ENCODE data around the gene MYOM3.

Gene MYOM3

DNA sequence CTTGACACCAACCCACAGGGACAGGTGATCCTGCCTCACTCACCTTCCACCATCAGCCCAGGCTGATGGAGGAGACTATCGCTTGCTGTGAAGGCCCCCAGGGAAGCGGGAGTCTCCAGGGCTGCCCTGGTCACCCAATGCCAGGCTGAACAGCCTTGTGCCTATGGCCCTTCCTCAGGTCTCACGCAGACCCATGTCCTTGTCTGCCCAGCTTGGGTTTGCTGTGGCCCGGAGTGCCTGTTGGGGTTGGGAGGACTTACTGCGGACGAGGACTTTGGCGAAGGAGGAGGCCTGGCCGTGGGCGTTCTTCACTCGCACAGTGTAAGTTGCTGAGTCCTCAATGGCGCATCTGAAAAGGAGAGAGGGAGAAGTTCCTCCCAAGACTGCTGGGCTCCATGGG lies 14.3 kb downstream of the MYOM3 start:
- Histone ChIP-seq H2AFZ (ENCODE audit: low read depth, low read length) (no peak overlapping the region), H3K27ac (ENCODE audit: low read length) (no peak overlapping the region), H3K79me2 (ENCODE audit: low read length) (no peaks in the 10 kb centered on the region), H3K36me3 (replicated peaks; ENCODE audit: low read depth, low read length) (no peaks in the 10 kb centered on the region), H4K20me1 (ENCODE audit: insufficient read depth, low read length) (no peaks in the 10 kb centered on the region), H3K4me1 (ENCODE audit: low read length) (no peaks in the 10 kb centered on the region), H3K4me3 (ENCODE audit: low read length) (no peak overlapping the region), H3K4me2 (ENCODE audit: low read length) (no peak overlapping the region), H3K9ac (ENCODE audit: low read length) (no peak overlapping the region), H3K9me3 (ENCODE audit: insufficient read depth, low read length) (no peaks in the 10 kb centered on the region), H3K27me3 (ENCODE audit: low read depth, low read length) (no peaks in the 10 kb centered on the region)
- TF ChIP-seq EZH2phosphoT487 (IDR thresholded peaks at IDR 0.05; ENCODE audit: low read depth), result no peak
- TF ChIP-seq, protein P1, sequence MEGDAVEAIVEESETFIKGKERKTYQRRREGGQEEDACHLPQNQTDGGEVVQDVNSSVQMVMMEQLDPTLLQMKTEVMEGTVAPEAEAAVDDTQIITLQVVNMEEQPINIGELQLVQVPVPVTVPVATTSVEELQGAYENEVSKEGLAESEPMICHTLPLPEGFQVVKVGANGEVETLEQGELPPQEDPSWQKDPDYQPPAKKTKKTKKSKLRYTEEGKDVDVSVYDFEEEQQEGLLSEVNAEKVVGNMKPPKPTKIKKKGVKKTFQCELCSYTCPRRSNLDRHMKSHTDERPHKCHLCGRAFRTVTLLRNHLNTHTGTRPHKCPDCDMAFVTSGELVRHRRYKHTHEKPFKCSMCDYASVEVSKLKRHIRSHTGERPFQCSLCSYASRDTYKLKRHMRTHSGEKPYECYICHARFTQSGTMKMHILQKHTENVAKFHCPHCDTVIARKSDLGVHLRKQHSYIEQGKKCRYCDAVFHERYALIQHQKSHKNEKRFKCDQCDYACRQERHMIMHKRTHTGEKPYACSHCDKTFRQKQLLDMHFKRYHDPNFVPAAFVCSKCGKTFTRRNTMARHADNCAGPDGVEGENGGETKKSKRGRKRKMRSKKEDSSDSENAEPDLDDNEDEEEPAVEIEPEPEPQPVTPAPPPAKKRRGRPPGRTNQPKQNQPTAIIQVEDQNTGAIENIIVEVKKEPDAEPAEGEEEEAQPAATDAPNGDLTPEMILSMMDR (IDR thresholded peaks at IDR 0.05; ENCODE audit: low read depth, low read length), result no peak

DNA sequence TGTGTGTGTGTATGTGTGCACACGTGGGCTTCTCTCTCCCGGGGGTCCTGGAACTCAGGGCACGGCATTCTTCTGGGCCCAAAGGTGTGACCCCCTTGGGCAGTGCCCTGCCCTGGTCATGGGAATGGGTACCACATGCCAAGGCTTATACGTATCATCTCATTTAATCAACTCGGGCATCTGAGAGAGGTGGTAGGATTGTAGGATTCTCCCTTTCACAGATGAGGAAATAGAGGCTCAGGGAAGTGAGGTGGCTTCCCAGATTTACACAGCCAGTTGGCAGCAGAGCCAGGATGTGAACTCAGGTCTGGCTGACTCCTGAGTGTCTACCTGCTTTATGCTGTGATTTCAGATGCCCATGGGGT lies 15.2 kb downstream of the MYOM3 start:
- TF ChIP-seq, protein P1 (IDR thresholded peaks at IDR 0.05; ENCODE audit: low read depth, low read length), result no peak
- TF ChIP-seq EZH2phosphoT487 (IDR thresholded peaks at IDR 0.05; ENCODE audit: low read depth), result no peak
- no peak overlapping the region for H3K9ac ChIP-seq (ENCODE audit: low read length)
- H3K27me3 ChIP-seq (ENCODE audit: low read depth, low read length), result no peaks in the 10 kb centered on the region
- H2AFZ ChIP-seq (ENCODE audit: low read depth, low read length), result no peak overlapping the region
- no peaks in the 10 kb centered on the region for H3K79me2 ChIP-seq (ENCODE audit: low read length)
- H3K4me2 ChIP-seq (ENCODE audit: low read length), result no peak overlapping the region
- H3K4me1 ChIP-seq (ENCODE audit: low read length), result no peaks in the 10 kb centered on the region
- H3K9me3 ChIP-seq (ENCODE audit: insufficient read depth, low read length), result no peaks in the 10 kb centered on the region
- no peak overlapping the region for H3K27ac ChIP-seq (ENCODE audit: low read length)
- H3K4me3 ChIP-seq (ENCODE audit: low read length), result no peak overlapping the region
- no peaks in the 10 kb centered on the region for H3K36me3 ChIP-seq (replicated peaks; ENCODE audit: low read depth, low read length)
- H4K20me1 ChIP-seq (ENCODE audit: insufficient read depth, low read length), result no peaks in the 10 kb centered on the region

- Histone ChIP-seq H3K27me3 (ENCODE audit: low read depth, low read length) (no peaks in the 10 kb centered on the region), H3K4me1 (ENCODE audit: low read length) (no peaks in the 10 kb centered on the region), H3K79me2 (ENCODE audit: low read length) (no peaks in the 10 kb centered on the region), H3K4me3 (ENCODE audit: low read length) (no peak overlapping the region), H4K20me1 (ENCODE audit: insufficient read depth, low read length) (no peaks in the 10 kb centered on the region), H3K9ac (ENCODE audit: low read length) (no peak overlapping the region), H3K4me2 (ENCODE audit: low read length) (no peak overlapping the region), H2AFZ (ENCODE audit: low read depth, low read length) (no peak overlapping the region), H3K27ac (ENCODE audit: low read length) (no peak overlapping the region), H3K9me3 (ENCODE audit: insufficient read depth, low read length) (no peaks in the 10 kb centered on the region), H3K36me3 (replicated peaks; ENCODE audit: low read depth, low read length) (no peaks in the 10 kb centered on the region)
- TF ChIP-seq, protein P1 (IDR thresholded peaks at IDR 0.05; ENCODE audit: low read depth, low read length), result no peak
- no peak for TF ChIP-seq EZH2phosphoT487 (IDR thresholded peaks at IDR 0.05; ENCODE audit: low read depth)
Measured at GRCh38 chr1:24096009-24096738, 15.8 kb downstream of the MYOM3 start.

GRCh38 chr1:24095140-24095859 lies 16.6 kb downstream of the MYOM3 start:
- no peaks in the 10 kb centered on the region for H3K4me1 ChIP-seq (ENCODE audit: low read length)
- H3K79me2 ChIP-seq (ENCODE audit: low read length), result no peaks in the 10 kb centered on the region
- no peaks in the 10 kb centered on the region for H3K36me3 ChIP-seq (replicated peaks; ENCODE audit: low read depth, low read length)
- H3K27ac ChIP-seq (ENCODE audit: low read length), result no peak overlapping the region
- H3K4me2 ChIP-seq (ENCODE audit: low read length), result no peak overlapping the region
- H2AFZ ChIP-seq (ENCODE audit: low read depth, low read length), result no peak overlapping the region
- H3K9ac ChIP-seq (ENCODE audit: low read length), result no peak overlapping the region
- TF ChIP-seq EZH2phosphoT487 (IDR thresholded peaks at IDR 0.05; ENCODE audit: low read depth), result no peak
- TF ChIP-seq, protein P1 (IDR thresholded peaks at IDR 0.05; ENCODE audit: low read depth, low read length), result no peak
- no peaks in the 10 kb centered on the region for H4K20me1 ChIP-seq (ENCODE audit: insufficient read depth, low read length)
- no peaks in the 10 kb centered on the region for H3K9me3 ChIP-seq (ENCODE audit: insufficient read depth, low read length)
- H3K27me3 ChIP-seq (ENCODE audit: low read depth, low read length), result no peaks in the 10 kb centered on the region
- H3K4me3 ChIP-seq (ENCODE audit: low read length), result no peak overlapping the region
